SW480 (cell line): ENCODE results near the gene ARPC5L.

ENCODE experiments used
- DNase-seq: peaks from one replicate; pipeline ENCODE4 v3.0.0-alpha.2; 2016; ENCODE audit warnings: low spot score

Gene ARPC5L

GRCh38 chr9:124868511-124869465, 6.9 kb downstream of the ARPC5L start:
- peak; percentile 88 for DNase-seq

- no peak for DNase-seq
These were observed 7.6 kb downstream of the ARPC5L start for GRCh38 chr9:124869466-124869985.

- no peak for DNase-seq
These were observed 8.1 kb downstream of the ARPC5L start for GRCh38 chr9:124869986-124870560.

- no peak for DNase-seq
These were observed 8.8 kb downstream of the ARPC5L start for GRCh38 chr9:124870723-124871122.

GRCh38 chr9:124871156-124871561, 9.2 kb downstream of the ARPC5L start:
- no peak for DNase-seq

- peak; percentile 74 for DNase-seq
These were observed 11.7 kb downstream of the ARPC5L start for GRCh38 chr9:124873664-124874063.

- DNase-seq: no peak
These were observed 13.6 kb downstream of the ARPC5L start for GRCh38 chr9:124875501-124875900.

- no peak for DNase-seq
These were observed 15.3 kb downstream of the ARPC5L start for GRCh38 chr9:124877021-124877782.

- DNase-seq: no peak
These were observed 16.1 kb downstream of the ARPC5L start for GRCh38 chr9:124878021-124878420.

- no peak for DNase-seq
These were observed 16.6 kb downstream of the ARPC5L start for GRCh38 chr9:124878518-124878917.

- DNase-seq: no peak
These were observed 17.3 kb downstream of the ARPC5L start for GRCh38 chr9:124879226-124879625.

- DNase-seq: no peak
These were observed 18.6 kb downstream of the ARPC5L start for GRCh38 chr9:124880501-124880900.

- DNase-seq: no peak
These were observed 19.3 kb downstream of the ARPC5L start for GRCh38 chr9:124881138-124881743.

GRCh38 chr9:124882231-124882630, 20.3 kb downstream of the ARPC5L start:
- no peak for DNase-seq

- DNase-seq: no peak
These were observed 22.4 kb downstream of the ARPC5L start for GRCh38 chr9:124884376-124884775.

- DNase-seq: no peak
These were observed 23.6 kb downstream of the ARPC5L start for GRCh38 chr9:124885551-124885950.

- no peak for DNase-seq
These were observed 24.5 kb downstream of the ARPC5L start for GRCh38 chr9:124886461-124886860.

- DNase-seq: no peak
These were observed 25.0 kb downstream of the ARPC5L start for GRCh38 chr9:124886866-124887492.

GRCh38 chr9:124887832-124888231, 25.9 kb downstream of the ARPC5L start:
- DNase-seq: no peak

- no peak for DNase-seq
These were observed 27.1 kb downstream of the ARPC5L start for GRCh38 chr9:124889006-124889405.

- no peak for DNase-seq
These were observed 28.2 kb downstream of the ARPC5L start for GRCh38 chr9:124890179-124890578.
